Measurements from ENCODE around the gene ZNF431.
A peak's percentile ranks its signal among the peaks of the same experiment; 100 is the strongest.

DNA sequence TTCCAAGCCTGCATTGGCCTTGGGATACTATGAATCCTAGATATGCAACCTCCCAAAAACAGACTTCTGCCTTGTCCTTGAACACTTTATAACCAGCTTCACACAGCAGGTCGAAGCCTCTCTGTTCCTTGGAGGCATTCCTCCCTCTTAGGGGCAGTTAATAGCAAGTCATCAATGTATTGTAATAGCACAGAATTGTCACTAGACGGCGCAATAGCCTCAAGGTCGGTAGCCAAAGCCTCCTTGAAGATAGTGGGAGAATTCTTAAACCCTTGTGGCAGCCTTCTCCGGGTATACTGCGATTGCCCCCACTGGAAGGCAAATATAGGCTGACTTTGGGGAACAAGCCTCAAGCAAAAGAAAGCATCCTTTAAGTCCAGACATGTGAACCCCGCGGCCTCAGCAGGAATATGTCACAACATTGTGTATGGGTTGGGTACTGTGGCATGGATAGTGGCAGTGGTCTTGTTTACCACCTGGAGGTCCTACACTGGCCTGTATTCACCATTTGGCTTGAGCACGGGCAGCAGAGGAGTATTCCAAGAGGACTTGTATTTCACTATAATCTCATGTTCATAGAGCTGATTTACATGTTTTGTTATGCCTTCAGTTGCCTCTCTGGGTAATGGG is 61.1 kb downstream of the ZNF431 start:
- no peak for TF ChIP-seq POLR2A (IDR thresholded peaks at IDR 0.05)
- peak; percentile 21 to 62 (median 36) for TF ChIP-seq CTCF (IDR thresholded peaks at IDR 0.05)
- no peak for TF ChIP-seq EP300 (IDR thresholded peaks at IDR 0.05)

Measured in gastroesophageal sphincter (tissue), 3 donors.